ENCODE data around the gene COL9A2.

DNA sequence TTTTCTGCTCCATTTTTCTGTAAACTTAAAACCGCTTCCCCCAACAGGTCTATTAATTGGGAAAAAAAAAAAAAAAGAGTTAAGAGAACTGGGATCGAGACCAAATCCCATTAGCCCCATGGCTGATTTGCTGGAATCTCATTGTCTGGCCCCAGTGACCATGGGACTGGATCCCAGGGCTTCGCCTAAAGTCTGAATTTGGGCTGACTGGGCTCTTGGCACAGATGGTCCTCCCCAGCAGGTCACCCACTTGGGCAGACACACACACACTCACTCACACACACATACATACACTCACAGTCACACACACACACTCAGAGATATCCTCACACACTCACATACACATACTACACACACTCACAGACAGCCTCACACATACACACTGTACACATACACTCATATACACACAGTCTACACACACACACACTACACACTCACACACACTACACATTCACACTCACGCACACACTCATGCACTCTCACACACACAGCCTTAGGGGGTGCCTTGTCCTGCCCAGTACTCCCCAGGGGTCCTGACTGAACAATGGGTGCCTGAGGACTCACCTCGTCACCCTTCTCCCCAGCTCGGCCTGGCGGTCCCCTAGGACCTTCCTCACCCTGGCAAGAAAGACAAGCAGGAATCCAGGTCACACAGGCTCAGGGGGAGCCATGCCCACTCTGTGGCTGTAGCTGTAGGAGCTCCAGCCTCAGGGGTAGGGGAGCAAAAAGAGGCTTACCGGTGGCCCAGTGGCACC, 7.5 kb downstream of the COL9A2 start:
- TF ChIP-seq MAX (IDR thresholded peaks at IDR 0.05) (no peak), CTCF (IDR thresholded peaks at IDR 0.05; ENCODE audit: low read depth, low read length, missing input control) (no peak), FOXA1 (IDR thresholded peaks at IDR 0.05) (no peak), TAF1 (conservative IDR thresholded peaks at IDR 0.05) (no peak), GABPA (IDR thresholded peaks at IDR 0.05 in 1 of 2, conservative IDR thresholded peaks at IDR 0.05 in 1 of 2) (no peak), JUND (IDR thresholded peaks at IDR 0.05) (no peak), REST (IDR thresholded peaks at IDR 0.05) (no peak), EGR1 (IDR thresholded peaks at IDR 0.05; ENCODE audit: low read depth in 2 of 2) (no peak)
- TF ChIP-seq, protein P1, sequence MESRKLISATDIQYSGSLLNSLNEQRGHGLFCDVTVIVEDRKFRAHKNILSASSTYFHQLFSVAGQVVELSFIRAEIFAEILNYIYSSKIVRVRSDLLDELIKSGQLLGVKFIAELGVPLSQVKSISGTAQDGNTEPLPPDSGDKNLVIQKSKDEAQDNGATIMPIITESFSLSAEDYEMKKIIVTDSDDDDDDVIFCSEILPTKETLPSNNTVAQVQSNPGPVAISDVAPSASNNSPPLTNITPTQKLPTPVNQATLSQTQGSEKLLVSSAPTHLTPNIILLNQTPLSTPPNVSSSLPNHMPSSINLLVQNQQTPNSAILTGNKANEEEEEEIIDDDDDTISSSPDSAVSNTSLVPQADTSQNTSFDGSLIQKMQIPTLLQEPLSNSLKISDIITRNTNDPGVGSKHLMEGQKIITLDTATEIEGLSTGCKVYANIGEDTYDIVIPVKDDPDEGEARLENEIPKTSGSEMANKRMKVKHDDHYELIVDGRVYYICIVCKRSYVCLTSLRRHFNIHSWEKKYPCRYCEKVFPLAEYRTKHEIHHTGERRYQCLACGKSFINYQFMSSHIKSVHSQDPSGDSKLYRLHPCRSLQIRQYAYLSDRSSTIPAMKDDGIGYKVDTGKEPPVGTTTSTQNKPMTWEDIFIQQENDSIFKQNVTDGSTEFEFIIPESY (IDR thresholded peaks at IDR 0.05): no peak

Data from liver (tissue), 3 donors.